ENCODE measurements around the gene ITPR1.

Gene ITPR1

DNA sequence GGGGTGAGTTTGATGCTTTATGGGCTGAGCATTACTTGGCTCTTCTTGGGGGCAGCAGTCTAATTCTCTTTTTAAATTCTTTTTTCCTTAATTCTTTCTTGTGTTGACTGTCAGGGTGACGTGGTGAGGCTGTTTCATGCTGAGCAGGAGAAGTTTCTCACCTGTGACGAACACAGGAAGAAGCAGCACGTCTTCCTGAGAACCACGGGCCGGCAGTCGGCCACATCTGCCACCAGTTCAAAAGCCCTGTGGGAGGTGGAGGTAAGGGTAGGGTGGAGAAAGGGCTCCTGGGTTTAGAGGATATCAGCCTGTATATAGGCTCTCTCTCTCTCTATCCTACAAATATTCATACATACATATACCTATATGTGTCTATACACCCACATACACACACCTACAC is 152.3 kb downstream of the ITPR1 start:
- no peak for DNase-seq

DNA sequence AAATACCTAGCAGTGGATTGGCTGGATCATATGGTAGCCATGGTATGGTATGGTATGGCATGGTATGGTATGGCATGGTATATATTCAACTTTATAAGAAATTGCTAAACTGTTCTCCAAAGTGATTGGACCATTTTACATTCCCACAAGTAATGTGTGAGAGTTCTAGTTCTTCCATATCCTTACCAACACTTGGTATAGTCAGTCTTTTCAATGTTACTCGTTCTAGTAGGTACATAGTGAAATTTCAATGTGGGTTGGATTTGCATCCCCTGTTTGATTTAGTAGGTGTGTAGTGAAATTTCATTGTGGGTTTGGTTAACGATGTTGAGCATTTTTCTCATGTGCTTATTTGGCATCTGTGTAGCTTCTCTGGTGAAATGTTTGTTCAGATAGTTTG is 154.3 kb downstream of the ITPR1 start:
- no peak for DNase-seq

GRCh38 chr3:4655145-4656045 is 162.2 kb downstream of the ITPR1 start:
- no peak for DNase-seq

DNA sequence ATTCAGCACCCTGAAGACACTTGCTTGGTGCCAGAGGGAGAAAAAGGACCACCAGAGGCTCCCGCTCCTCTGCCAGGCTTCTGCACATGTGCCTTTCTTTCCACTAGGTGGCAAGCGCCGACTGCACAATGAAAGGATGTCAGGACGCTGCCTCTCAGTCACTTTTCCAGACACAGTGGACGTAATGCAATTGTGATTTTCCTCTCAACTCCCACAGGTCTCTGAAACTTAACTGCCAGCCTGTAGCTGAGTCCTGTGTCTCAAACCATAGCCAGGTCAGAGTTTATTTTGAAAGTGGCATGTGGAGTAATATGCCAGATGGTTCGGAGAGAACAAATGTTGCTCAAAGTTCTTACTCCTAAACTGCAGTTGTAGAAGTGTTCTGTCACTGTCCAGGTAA is 162.9 kb downstream of the ITPR1 start:
- peak in 1 of 3 donors; percentile 1 for DNase-seq

DNA sequence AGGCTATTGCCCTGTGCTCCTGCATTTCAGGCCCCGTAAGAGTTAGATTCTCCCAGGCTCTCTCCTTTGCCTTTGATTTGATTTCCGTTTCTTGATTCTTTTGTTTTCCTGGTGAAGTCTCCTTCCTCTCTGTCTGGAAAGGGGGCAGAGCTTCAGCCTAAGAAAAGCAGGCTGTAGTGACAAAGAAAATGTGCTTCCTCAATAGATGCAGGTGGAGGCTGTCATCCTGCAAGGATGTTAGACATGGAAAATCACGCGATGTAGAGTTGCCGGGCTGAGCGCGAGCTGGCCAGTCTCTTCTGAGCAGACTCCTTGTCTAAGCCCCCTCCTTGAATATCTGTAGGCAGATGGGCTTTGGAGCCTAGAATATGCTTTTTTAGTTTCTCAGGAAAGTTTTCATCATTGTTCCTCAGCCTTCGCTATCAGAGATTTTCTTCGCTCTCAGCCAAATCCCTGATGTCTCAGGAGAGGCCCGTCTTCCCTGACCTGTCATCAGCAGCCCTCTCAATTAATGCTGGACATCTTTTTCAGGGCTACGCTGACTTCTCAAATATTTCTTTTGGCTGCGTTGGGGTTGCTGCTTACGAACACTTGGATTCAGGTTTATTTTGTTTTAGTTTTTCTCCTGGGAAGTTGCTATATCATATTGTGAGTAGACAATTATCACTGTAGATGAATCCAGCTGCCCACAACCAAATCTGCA is 163.6 kb downstream of the ITPR1 start:
- DNase-seq, result no peak

- no peak for DNase-seq
Measured at GRCh38 chr3:4660936-4661335, 167.8 kb downstream of the ITPR1 start.

GRCh38 chr3:4664412-4664811 is 171.3 kb downstream of the ITPR1 start:
- no peak for DNase-seq

- DNase-seq, result no peak
Measured at GRCh38 chr3:4665197-4665596, 172.0 kb downstream of the ITPR1 start.

DNA sequence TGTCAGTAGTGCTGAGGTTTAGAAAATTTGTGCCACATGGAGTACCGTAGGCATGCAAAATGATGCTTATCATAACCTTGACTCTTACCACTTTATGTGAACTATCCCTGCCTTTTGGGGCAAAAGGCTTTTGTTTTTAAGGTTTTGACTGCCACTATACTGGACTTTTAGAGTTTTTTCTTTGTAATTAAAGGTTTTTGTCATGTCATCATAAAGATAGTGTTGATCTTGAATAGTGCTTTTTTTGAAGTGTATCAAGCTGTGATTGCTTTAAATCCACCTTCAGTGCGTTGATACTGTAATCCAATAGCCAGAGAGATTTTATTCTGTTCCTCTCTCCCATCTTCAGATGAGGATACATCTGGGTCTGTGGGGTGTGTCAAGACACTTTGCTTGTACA is 172.9 kb downstream of the ITPR1 start:
- DNase-seq, result no peak

DNA sequence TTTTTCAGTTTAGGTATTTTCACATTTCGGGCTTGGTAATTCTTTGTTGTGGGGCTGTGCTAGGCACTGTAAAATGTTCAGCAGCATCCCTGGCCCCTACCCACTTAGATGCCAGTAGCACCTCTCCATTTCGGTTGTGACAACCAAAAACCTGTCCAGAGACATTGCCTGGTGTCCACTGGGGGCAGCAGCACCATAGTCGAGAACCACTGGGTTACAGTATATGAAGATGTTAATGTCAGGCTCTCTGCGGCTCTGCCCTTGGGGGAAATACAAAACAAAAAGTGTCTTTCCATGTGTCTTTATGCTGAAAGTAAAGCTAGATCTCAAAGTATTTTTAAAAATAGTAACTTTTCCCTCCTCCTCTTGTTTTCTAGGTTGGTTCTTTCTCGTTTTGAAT is 177.2 kb downstream of the ITPR1 start:
- DNase-seq, result no peak

GRCh38 chr3:4672725-4673275 is 179.7 kb downstream of the ITPR1 start:
- no peak for DNase-seq

DNA sequence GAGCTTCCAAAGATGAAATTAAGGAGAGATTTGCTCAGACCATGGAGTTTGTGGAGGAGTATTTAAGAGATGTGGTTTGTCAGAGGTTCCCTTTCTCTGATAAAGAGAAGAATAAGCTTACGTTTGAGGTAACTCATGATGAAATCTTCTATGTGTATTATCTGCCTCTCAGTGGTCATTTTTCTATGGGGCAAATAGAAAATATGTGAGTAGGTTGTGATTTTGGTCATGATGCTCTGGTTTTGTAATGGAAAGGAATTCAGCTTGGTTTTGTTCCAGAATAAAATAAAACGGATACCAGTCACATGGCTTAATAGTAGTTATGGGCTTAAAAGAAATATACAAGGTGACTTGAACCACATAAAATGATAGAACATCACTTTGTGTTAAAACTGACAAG is 181.1 kb downstream of the ITPR1 start:
- no peak for DNase-seq

GRCh38 chr3:4675704-4676103 is 182.6 kb downstream of the ITPR1 start:
- DNase-seq, result no peak

DNA sequence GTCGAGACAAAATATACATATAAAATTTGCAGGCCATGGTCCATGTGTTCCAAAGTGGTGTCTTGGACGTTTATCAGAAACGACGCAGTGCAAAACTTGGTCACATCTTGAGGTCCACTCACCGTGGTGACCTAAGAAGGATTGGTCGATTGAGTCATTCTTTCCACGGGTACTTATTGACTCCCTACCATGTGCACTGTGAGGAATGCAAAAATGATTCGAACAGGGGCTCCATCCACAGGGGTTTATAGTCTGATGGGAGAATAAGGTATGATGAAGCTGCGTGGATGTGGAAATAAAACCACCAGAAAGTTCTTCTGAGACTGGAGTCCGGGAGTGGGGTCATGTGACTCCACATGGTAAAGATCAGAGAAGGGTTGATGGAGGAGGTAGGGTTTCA is 185.2 kb downstream of the ITPR1 start:
- no peak for DNase-seq

- DNase-seq, result no peak
Measured at GRCh38 chr3:4680227-4680691, 187.1 kb downstream of the ITPR1 start.

DNA sequence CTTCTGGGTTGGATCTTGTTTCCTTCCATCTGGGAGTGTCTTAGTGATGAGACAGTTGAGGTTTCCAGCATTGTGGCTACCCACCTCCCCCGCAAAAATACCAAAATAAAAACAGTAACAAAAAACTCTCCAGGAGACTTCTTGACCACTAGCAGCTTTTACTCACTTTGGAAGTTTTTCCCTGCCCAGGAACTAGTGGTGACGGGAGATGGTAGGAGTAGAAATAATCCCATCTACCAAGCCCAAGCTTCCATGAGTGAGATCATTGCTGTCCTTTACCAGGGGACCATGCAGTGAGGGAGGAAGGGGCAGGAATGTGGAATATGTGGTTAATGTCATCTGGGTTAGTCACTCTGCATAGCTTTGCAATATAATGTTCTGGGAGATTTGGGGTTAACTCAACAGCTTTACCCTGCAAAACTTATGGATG is 187.7 kb downstream of the ITPR1 start:
- no peak for DNase-seq

- DNase-seq, result no peak
Measured at GRCh38 chr3:4681301-4681700, 188.2 kb downstream of the ITPR1 start.

DNA sequence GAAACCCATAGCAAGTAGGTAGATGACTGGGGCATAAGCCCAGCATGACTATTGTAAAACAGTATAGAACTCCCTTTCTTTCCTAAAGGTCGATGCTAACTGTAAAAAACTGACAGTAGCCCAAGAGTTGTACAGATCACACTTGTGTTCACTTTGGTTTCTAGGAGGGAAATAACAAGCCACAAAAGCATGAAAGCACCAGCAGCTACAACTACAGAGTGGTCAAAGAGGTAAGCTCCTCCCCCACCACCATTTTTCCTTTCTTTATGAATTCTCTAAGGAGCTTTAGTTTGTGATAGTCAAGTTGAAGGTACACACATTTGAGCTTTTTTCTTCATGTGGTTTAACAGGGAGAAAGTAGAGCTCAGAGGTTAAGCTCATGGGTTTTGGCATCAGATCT is 191.0 kb downstream of the ITPR1 start:
- no peak for DNase-seq

DNA sequence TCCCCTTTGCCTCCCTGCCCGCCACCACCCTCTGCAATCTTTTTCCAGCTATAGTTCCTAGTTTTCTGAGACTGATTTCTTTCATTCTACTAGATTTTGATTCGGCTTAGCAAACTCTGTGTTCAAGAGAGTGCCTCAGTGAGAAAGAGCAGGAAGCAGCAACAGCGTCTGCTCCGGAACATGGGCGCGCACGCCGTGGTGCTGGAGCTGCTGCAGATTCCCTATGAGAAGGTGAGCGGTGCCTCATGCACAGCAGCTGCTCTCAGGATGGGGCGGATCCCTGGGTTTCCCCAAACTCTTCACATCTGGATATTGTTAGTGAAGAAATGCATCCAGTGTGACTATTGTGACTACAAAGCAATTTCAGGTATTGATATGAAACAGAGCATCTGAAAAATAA is 191.8 kb downstream of the ITPR1 start:
- no peak for DNase-seq

DNA sequence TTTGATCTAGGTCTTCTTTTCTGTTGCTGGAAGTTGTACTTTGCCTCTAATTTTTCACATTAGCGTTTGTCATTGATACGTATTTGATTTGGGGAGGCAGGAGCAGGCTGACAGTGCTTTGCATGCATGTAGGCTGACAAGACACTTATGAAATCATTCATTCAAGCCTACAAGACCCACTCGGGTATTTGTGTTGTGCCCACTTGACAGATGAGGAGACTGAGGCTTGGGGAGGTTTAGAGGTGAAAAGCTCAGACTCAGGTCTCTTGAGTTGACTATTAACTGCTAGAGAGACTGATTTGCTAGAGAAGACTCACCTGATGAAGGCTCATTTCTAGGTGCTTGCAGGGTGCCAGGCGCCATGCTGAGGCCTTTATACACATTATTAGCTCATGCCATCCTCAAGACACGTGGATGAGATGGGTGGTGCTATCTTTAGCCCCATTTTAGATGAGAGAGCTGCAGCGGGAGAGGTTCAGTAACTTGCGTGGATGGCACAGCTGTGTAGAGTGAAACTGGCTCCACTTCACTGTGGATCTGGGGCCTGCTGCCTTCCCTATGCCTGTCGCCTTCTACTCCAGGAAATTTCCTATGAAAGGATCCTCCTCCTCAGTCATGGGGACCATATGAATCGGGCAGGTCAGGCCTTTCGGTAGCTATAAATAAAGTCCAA is 192.7 kb downstream of the ITPR1 start:
- DNase-seq, result no peak

DNA sequence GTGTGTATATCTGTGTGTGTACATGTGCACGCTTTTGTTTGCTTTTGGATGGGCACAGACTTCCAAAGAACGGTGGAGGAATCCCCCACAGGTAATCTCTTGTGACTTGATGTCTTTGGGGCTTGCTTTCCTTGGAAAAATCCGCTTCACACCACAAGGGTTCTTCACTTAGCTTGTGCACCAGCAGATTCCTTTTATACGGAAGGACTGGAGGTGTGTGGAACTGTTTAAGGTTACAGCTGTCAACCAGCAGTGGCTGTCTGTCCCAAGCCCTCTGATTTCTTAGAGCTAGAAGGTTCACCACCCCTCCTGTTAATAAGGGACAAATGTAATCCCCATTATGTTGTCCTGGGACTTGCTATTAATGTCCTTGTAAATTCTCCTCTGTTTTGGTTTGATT is 193.5 kb downstream of the ITPR1 start:
- no peak for DNase-seq

DNA sequence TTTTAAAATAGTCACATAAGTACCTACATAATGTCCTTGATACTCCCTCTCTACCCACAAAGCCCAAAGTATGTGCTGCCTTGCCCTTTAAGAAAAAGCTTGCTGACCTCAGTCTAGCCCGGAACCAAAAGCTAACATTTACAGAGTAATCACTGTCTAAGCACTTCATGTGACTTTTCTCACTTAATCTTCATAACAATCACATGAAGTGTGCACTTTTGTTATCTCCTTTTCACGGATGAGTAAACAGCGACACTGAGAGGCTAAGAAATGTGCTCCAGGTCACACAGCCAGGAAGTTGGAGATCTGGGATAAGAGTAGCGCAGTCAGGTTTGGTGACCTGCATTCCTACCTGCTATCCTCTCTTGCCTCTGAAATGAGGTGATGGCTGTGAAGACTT is 194.0 kb downstream of the ITPR1 start:
- DNase-seq, result no peak

GRCh38 chr3:4687596-4687995 is 194.4 kb downstream of the ITPR1 start:
- no peak for DNase-seq
